Measurements from ENCODE around the gene FOXM1.
"Not testable (repeated sequence)": the region's sequence is repeated elsewhere in the genome, so short reads cannot be mapped to it uniquely, and the experiment has no call there.

The FOXM1 gene

DNA sequence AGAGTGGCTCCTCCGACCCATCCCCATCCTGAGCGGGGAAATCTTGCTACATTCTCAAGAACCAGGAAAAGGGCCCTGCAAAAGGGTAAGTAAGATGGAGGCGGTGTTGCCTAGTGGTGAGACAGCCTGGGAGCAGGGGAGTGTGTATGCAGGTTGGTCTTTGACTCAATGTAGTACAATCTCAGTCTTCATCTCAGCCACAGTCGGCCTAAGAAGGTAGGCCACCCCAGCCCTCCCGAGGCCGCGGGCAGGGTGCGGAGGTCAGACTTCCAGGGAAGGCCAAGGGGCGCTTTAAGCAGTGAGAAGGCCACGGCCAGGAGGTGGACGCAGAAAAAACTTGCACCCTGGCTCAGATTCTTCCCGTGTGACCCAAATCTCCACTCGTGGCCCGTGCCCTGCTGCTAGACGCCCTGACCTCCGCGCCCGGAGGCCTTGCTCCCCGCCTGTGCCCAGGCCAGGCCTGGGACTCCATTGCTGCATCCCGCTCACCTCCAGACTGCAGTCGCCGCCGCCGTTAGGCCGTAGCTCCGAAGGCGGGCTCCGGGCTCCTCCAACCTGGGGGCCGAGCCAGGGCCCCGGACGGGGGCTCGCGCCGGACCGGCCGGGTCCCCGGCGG, 435 bp downstream of the FOXM1 start:
- TF ChIP-seq, protein P1, sequence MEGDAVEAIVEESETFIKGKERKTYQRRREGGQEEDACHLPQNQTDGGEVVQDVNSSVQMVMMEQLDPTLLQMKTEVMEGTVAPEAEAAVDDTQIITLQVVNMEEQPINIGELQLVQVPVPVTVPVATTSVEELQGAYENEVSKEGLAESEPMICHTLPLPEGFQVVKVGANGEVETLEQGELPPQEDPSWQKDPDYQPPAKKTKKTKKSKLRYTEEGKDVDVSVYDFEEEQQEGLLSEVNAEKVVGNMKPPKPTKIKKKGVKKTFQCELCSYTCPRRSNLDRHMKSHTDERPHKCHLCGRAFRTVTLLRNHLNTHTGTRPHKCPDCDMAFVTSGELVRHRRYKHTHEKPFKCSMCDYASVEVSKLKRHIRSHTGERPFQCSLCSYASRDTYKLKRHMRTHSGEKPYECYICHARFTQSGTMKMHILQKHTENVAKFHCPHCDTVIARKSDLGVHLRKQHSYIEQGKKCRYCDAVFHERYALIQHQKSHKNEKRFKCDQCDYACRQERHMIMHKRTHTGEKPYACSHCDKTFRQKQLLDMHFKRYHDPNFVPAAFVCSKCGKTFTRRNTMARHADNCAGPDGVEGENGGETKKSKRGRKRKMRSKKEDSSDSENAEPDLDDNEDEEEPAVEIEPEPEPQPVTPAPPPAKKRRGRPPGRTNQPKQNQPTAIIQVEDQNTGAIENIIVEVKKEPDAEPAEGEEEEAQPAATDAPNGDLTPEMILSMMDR (IDR thresholded peaks at IDR 0.05), result no peak
- Histone ChIP-seq H3K4me3 (ENCODE audit: low read depth, low read length) (peak overlapping the region; percentile 89), H3K79me2 (peaks cover 23% of the 10 kb centered on the region), H3K27me3 (ENCODE audit: control insufficient read depth, insufficient read depth, low read length) (no peaks in the 10 kb centered on the region), H3K9me3 (ENCODE audit: control insufficient read depth, low read length) (no peaks in the 10 kb centered on the region), H3K9ac (no peak overlapping the region), H2AFZ (peak overlapping the region; percentile 97), H3K27ac (no peak overlapping the region), H3K36me3 (ENCODE audit: control insufficient read depth, insufficient read depth, low read length) (no peaks in the 10 kb centered on the region), H3K4me1 (peaks cover 8% of the 10 kb centered on the region), H3K4me2 (ENCODE audit: low read length) (peak overlapping the region; percentile 70)

DNA sequence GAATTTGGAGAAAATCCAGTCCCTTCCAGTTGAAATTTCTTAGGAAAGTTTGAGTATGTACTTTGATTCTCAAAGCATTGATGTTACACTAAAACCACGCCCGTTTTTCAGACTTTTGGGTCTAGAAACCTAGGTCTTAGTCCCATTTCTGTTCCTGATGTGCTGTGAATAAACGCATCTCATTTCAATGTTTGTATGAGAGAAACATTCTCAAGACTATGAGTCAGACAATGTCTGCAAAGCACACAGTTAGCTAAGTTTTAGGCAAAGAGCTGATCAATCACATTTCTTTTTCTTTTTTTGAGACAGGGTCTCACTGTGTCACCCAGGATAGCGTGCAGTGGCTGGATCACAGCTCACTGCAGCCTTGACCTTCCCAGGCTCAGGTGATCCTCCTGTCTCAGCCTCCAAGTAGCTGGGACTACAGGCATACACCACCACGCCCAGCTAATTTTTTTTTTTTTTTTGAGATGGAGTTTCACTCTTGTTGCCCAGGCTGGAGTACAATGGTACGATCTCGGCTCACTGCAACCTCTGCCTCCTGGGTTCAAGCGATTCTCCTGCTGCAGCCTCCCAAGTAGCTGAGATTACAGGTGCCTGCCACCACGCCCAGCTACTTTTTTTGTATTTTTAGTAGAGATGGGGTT, 7.9 kb downstream of the FOXM1 start:
- not testable (repeated sequence) for H3K79me2 ChIP-seq; H3K27me3 ChIP-seq (ENCODE audit: control insufficient read depth, insufficient read depth, low read length); H3K4me2 ChIP-seq (ENCODE audit: low read length); H3K4me3 ChIP-seq (ENCODE audit: low read depth, low read length); H3K36me3 ChIP-seq (ENCODE audit: control insufficient read depth, insufficient read depth, low read length); H3K9me3 ChIP-seq (ENCODE audit: control insufficient read depth, low read length); H3K4me1 ChIP-seq; H3K9ac ChIP-seq; H3K27ac ChIP-seq; H2AFZ ChIP-seq

DNA sequence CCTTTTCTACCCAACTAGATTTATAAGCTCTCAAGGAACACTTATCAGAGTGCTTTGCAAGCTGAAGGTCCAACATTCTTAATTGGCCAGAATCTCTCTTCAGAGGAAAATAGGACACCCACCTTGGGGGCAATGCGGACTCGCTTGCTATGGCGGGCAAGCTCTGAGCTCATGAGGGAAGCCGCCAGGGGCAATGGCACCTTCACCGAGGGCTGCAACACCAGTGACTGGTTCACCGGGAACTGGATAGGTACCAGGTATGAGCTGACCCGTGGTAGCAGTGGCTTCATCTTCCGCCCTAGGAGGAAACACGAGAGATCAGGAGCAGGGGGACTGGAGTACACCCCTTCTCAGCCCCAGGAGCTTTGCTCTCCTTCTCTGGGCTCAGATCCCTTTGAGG, 12.8 kb downstream of the FOXM1 start:
- no peak overlapping the region for H3K9ac ChIP-seq
- no peaks in the 10 kb centered on the region for H3K79me2 ChIP-seq
- H3K36me3 ChIP-seq (ENCODE audit: control insufficient read depth, insufficient read depth, low read length), result no peaks in the 10 kb centered on the region
- no peaks in the 10 kb centered on the region for H3K27me3 ChIP-seq (ENCODE audit: control insufficient read depth, insufficient read depth, low read length)
- H3K4me3 ChIP-seq (ENCODE audit: low read depth, low read length), result no peak overlapping the region
- H2AFZ ChIP-seq, result no peak overlapping the region
- H3K4me2 ChIP-seq (ENCODE audit: low read length), result no peak overlapping the region
- H3K27ac ChIP-seq, result no peak overlapping the region
- no peaks in the 10 kb centered on the region for H3K4me1 ChIP-seq
- H3K9me3 ChIP-seq (ENCODE audit: control insufficient read depth, low read length), result no peaks in the 10 kb centered on the region
- TF ChIP-seq, protein P1 (IDR thresholded peaks at IDR 0.05), result no peak

DNA sequence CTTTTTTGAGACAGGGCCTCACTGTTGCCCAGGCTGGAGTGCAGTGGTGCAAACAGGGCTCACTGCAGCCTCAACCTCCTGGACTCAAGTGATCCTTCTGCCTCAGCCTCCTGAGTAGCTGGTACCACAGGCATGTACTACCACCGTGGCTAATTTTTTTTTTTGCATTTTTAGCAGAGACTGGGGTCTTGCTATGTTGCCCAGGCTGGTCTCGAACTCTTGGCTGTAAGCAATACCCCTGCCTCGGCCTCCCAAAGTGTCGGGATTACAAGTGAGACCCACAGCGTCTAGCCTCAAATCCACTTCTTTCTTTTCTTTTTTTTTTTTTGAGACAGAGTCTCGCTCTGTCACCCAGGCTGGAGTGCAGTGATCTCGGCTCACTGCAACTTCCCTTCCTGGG, 13.6 kb downstream of the FOXM1 start:
- H3K36me3 ChIP-seq (ENCODE audit: control insufficient read depth, insufficient read depth, low read length); H3K4me2 ChIP-seq (ENCODE audit: low read length); H3K9ac ChIP-seq; H3K79me2 ChIP-seq; H3K4me1 ChIP-seq; H3K27me3 ChIP-seq (ENCODE audit: control insufficient read depth, insufficient read depth, low read length); H3K9me3 ChIP-seq (ENCODE audit: control insufficient read depth, low read length); H2AFZ ChIP-seq; H3K4me3 ChIP-seq (ENCODE audit: low read depth, low read length); H3K27ac ChIP-seq: not testable (repeated sequence)

DNA sequence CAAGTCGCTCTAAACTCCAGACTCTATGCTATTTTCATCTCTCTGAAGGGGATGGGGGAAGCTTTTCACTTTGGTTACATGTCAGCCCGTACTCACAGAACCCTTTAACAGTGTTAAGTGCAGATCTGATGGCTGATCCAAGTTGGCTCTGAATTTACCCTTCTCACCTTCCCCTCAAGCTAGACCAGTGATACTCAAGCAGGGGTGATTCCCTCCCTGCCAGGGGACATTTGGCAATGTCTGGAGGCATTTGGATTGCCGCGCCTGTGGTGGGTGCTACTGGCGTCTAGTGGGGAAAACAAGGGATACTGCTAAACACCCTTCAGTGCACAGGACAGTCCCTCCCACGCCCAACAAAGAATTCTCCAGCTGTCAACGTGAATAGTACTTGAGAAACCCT, 14.1 kb downstream of the FOXM1 start:
- Histone ChIP-seq H3K27me3 (ENCODE audit: control insufficient read depth, insufficient read depth, low read length) (no peaks in the 10 kb centered on the region), H3K27ac (no peak overlapping the region), H2AFZ (no peak overlapping the region), H3K79me2 (no peaks in the 10 kb centered on the region), H3K4me1 (no peaks in the 10 kb centered on the region), H3K4me3 (ENCODE audit: low read depth, low read length) (no peak overlapping the region), H3K9ac (no peak overlapping the region), H3K4me2 (ENCODE audit: low read length) (no peak overlapping the region), H3K9me3 (ENCODE audit: control insufficient read depth, low read length) (no peaks in the 10 kb centered on the region), H3K36me3 (ENCODE audit: control insufficient read depth, insufficient read depth, low read length) (no peaks in the 10 kb centered on the region)
- TF ChIP-seq, protein P1 (IDR thresholded peaks at IDR 0.05), result no peak

DNA sequence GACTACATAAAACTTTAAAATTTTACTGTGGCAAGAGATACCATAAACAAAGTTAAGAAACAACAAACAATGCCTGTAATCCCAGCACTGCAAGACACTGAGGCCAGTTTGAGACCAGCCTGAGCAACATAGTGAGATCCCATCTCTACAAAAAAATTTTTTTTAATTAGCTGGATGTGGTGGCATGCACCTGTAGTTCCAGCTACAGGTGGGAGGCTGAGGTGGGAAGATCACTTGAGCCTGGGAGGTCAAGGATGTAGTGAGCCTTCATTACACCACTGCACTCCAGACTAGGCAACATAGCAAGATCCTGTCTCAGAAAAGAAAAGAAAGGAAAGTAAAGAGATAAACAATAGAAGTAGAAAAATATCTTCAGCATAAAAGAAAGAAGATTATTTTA, 16.8 kb downstream of the FOXM1 start:
- TF ChIP-seq, protein P1 (IDR thresholded peaks at IDR 0.05), result no peak
- Histone ChIP-seq H3K9ac (no peak overlapping the region), H3K27ac (no peak overlapping the region), H3K4me3 (ENCODE audit: low read depth, low read length) (no peak overlapping the region), H3K4me2 (ENCODE audit: low read length) (no peak overlapping the region), H3K27me3 (ENCODE audit: control insufficient read depth, insufficient read depth, low read length) (no peaks in the 10 kb centered on the region), H3K9me3 (ENCODE audit: control insufficient read depth, low read length) (no peaks in the 10 kb centered on the region), H3K4me1 (no peaks in the 10 kb centered on the region), H3K79me2 (no peaks in the 10 kb centered on the region), H3K36me3 (ENCODE audit: control insufficient read depth, insufficient read depth, low read length) (no peaks in the 10 kb centered on the region), H2AFZ (no peak overlapping the region)

Measured in parathyroid adenoma (tissue), 2 donors.